ENCODE data around the gene UNC13A. TPM values are rescaled to one million over a fixed set of nuclear protein-coding genes. Genes with fewer than 3 reads are reported as not detected.

Gene UNC13A
- total and polyA plus RNA-seq, 3 donors from 2014 or later, result 1.2 to 3.2 (median 2.6) TPM

- Histone ChIP-seq H3K9me3 (no peaks in the 10 kb centered on the region), H3K4me3 (no peak overlapping the region), H3K27ac (no peak overlapping the region), H3K27me3 (no peaks in the 10 kb centered on the region), H3K36me3 (ENCODE audit: low read depth, missing control alignments) (no peaks in the 10 kb centered on the region), H3K4me1 (no peaks in the 10 kb centered on the region)
- TF ChIP-seq CTCF (IDR thresholded peaks at IDR 0.05) (no peak), POLR2A (IDR thresholded peaks at IDR 0.05) (no peak)
- intact Hi-C loops (cut with DNase I; ENCODE audit: low total_unique reads), result no loop called here
- WGBS, 2 donors, result 80 to 95% methylated on average over 1 of the region's 1 CpG
- no peak for DNase-seq
Measured at GRCh38 chr19:17625043-17625442, 63.1 kb downstream of the UNC13A start.

DNA sequence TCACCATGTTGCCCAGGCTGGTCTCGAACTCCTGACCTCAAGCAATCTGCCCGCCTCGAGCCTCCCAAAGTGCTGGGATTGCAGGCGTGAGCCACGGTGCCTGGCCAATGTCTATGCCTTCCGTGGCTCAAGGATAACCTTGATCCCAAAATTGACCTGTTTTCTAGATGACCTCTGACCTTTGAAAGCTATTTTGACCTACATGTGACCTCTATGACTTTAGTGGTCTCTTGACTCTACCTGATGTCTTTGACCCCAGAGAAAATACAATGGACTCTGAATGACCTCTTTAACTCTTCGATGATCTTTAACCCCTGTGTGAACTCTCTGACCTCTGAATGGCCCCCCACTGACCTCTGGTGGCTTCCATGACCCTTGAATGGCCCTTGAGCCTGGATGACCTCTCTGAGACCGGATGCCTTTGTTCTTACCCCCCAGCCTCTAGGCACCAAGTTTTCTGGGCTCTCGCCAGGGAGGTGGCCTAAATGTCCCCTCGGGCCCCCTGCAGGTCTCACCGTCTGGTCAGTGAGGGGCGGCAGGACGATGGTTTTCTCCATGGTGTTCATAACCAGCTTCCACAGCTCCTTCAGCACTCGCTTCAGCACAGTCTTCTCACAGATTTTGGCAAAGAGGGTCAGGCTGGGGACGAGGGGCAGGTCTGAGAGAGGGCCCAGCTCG is 63.7 kb downstream of the UNC13A start:
- Histone ChIP-seq H3K36me3 (ENCODE audit: low read depth, missing control alignments) (no peaks in the 10 kb centered on the region), H3K27ac (no peak overlapping the region), H3K9me3 (no peaks in the 10 kb centered on the region), H3K4me1 (no peaks in the 10 kb centered on the region), H3K4me3 (no peak overlapping the region), H3K27me3 (no peaks in the 10 kb centered on the region)
- 86 to 89% methylated on average over 13 to 16 of the region's 16 CpGs for WGBS, 2 donors
- intact Hi-C loops (cut with DNase I; ENCODE audit: low total_unique reads), result no loop called here
- DNase-seq, result no peak
- no peak for TF ChIP-seq POLR2A (IDR thresholded peaks at IDR 0.05)
- no peak for TF ChIP-seq CTCF (IDR thresholded peaks at IDR 0.05)

DNA sequence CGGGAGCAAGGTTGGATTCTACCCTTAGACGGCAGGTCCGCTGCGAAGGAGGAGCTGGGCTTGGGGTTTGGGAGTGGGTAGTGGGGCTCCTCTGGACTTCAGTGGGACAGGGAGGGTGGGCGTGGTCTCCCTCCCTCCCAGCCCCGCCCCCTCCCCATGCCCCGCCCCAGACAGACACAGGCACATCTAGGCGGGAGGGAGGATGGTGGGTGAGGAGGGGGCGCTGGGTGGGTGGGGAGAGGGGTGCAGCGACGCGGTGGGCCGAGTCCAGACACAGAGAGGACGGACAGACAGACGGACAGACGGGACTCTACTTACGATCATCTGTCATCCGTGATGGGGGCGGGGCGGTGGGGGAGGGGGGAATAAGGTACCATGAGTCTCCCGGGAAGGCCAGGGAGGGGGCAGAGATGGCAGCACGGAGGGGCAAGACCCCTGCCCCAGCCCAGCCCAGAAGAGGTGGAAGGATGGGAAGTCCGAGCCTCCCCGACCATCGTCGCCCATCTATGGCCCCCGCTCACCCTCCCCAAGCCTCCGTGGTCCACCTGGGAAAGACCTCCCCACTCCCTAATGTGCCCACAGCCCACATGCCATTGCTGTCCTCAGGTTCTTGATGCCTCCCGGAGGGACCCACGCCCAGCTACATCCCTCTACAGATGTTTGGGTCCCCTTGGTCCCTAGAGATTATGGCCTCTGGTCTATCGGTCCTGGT is 64.8 kb downstream of the UNC13A start:
- H3K4me1 ChIP-seq, result no peaks in the 10 kb centered on the region
- TF ChIP-seq POLR2A (IDR thresholded peaks at IDR 0.05), result no peak
- TF ChIP-seq CTCF (IDR thresholded peaks at IDR 0.05), result no peak
- H3K27me3 ChIP-seq, result no peaks in the 10 kb centered on the region
- no peak overlapping the region for H3K27ac ChIP-seq
- no peak for DNase-seq
- 75% methylated on average over 20 to 31 of the region's 31 CpGs for WGBS, 2 donors
- no peaks in the 10 kb centered on the region for H3K36me3 ChIP-seq (ENCODE audit: low read depth, missing control alignments)
- intact Hi-C loops (cut with DNase I; ENCODE audit: low total_unique reads), result no loop called here
- no peaks in the 10 kb centered on the region for H3K9me3 ChIP-seq
- H3K4me3 ChIP-seq, result no peak overlapping the region

DNA sequence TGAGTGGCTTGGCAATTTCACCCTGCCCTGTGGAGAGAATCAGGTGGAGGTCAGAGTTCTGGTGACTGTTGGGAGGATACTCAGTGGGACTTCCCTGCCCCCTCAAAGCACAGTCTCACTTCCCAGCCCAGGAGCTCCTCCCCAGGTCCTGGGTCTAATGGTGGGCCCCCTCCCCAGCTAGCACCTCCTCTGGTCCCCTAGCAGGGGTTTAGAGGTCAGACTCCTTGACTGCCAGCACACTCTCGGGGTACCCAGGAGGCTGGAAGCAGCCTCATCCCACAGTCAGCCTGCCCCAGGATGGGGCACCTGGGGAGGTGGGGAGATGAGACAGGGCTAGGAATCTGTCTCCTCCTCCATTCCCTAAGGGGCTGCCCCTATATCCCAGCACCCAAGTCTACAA is 67.5 kb downstream of the UNC13A start:
- TF ChIP-seq CTCF (IDR thresholded peaks at IDR 0.05) (no peak), POLR2A (IDR thresholded peaks at IDR 0.05) (no peak)
- no peaks in the 10 kb centered on the region for H3K27me3 ChIP-seq
- no peaks in the 10 kb centered on the region for H3K36me3 ChIP-seq (ENCODE audit: low read depth, missing control alignments)
- intact Hi-C loops (cut with DNase I; ENCODE audit: low total_unique reads), result no loop called here
- H3K27ac ChIP-seq, result no peak overlapping the region
- H3K9me3 ChIP-seq, result no peaks in the 10 kb centered on the region
- no peaks in the 10 kb centered on the region for H3K4me1 ChIP-seq
- 80 to 100% methylated on average over 1 of the region's 1 CpG for WGBS, 2 donors
- DNase-seq, result no peak
- H3K4me3 ChIP-seq, result no peak overlapping the region
